Stomach (tissue), 4 donors: ENCODE data around the gene TRIOBP.

ENCODE experiments used
- CTCF ChIP-seq, 7 experiments: fragments of 450-650 bp in 4 of 7; fragments of 200-600 bp in 3 of 7; sonication (generic) in 3 of 7; IDR thresholded peaks; one replicate each; pipeline ENCODE4 v1.5.1; 2016 to 2019; ENCODE audit warnings: antibody characterized with exemption in 7 of 7, control low read depth in 2 of 7, mild to moderate bottlenecking in 1 of 7
- POLR2A ChIP-seq, 4 donors: fragments of 450-650 bp; IDR thresholded peaks; one replicate each; pipeline ENCODE4 v1.6.1; 2016; ENCODE audit warnings: antibody characterized with exemption in 4 of 4, control low read depth in 2 of 4, mild to moderate bottlenecking in 1 of 4, moderate library complexity in 1 of 4
- POLR2AphosphoS5 ChIP-seq, 3 donors: sonication (generic); formaldehyde crosslinking; IDR thresholded peaks; one replicate each; pipeline ENCODE4 v1.6.1; 2016; ENCODE audit warnings: antibody characterized with exemption in 3 of 3

- TF ChIP-seq CTCF (IDR thresholded peaks at IDR 0.05) (no peak), POLR2AphosphoS5 (IDR thresholded peaks at IDR 0.05) (no peak), POLR2A (IDR thresholded peaks at IDR 0.05) (no peak)
These were observed 115.0 kb downstream of the TRIOBP start for GRCh38 chr22:37811867-37812266.
